ENCODE results near the gene CCRL2. TPM values are rescaled to one million over a fixed set of nuclear protein-coding genes. Genes with fewer than 3 reads are reported as not detected.

Gene CCRL2
- total RNA-seq, 1 experiment from 2014 or later, result 1.2 TPM

- H3K4me1 ChIP-seq (replicated peaks; ENCODE audit: insufficient read depth), result peaks cover 13% of the 10 kb centered on the region
- no peaks in the 10 kb centered on the region for H4K20me1 ChIP-seq (ENCODE audit: insufficient read depth)
- H2AFZ ChIP-seq, result no peak overlapping the region
- no peak for DNase-seq
- H3K9me2 ChIP-seq (ENCODE audit: insufficient read depth), result no peaks in the 10 kb centered on the region
- intact Hi-C loops (cut with micrococcal nuclease; ENCODE audit: unreplicated experiment), result no loop called here
- H3K9me3 ChIP-seq (ENCODE audit: insufficient read depth, low read depth), result no peaks in the 10 kb centered on the region
- H3K4me3 ChIP-seq, result no peak overlapping the region
- ChIA-PET POLR2A (ENCODE audit: unreplicated experiment) (no interaction called here), CTCF (no interaction called here)
- peaks cover 3% of the 10 kb centered on the region; the same call in 1 of the 2 replicates for H3K79me2 ChIP-seq (ENCODE audit: low read depth)
- no peak overlapping the region for H3K27ac ChIP-seq
- H3K4me2 ChIP-seq, result no peak overlapping the region
- peaks cover 3% of the 10 kb centered on the region; the same call in 1 of the 2 replicates for H3F3A ChIP-seq (ENCODE audit: insufficient read depth, low read depth)
- no peaks in the 10 kb centered on the region for H3K27me3 ChIP-seq (ENCODE audit: insufficient read depth, low read depth)
- no TSS peak for BruUV-seq (replicated peaks)
- no peaks in the 10 kb centered on the region for H3K36me3 ChIP-seq (ENCODE audit: low read depth)
- TF ChIP-seq EZH2 (IDR thresholded peaks at IDR 0.05; ENCODE audit: low read depth), result no peak
- TF ChIP-seq, protein P1, sequence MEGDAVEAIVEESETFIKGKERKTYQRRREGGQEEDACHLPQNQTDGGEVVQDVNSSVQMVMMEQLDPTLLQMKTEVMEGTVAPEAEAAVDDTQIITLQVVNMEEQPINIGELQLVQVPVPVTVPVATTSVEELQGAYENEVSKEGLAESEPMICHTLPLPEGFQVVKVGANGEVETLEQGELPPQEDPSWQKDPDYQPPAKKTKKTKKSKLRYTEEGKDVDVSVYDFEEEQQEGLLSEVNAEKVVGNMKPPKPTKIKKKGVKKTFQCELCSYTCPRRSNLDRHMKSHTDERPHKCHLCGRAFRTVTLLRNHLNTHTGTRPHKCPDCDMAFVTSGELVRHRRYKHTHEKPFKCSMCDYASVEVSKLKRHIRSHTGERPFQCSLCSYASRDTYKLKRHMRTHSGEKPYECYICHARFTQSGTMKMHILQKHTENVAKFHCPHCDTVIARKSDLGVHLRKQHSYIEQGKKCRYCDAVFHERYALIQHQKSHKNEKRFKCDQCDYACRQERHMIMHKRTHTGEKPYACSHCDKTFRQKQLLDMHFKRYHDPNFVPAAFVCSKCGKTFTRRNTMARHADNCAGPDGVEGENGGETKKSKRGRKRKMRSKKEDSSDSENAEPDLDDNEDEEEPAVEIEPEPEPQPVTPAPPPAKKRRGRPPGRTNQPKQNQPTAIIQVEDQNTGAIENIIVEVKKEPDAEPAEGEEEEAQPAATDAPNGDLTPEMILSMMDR (conservative IDR thresholded peaks at IDR 0.05), result no peak
Observed at GRCh38 chr3:46417841-46418611, 11.0 kb downstream of the CCRL2 start.

DNA sequence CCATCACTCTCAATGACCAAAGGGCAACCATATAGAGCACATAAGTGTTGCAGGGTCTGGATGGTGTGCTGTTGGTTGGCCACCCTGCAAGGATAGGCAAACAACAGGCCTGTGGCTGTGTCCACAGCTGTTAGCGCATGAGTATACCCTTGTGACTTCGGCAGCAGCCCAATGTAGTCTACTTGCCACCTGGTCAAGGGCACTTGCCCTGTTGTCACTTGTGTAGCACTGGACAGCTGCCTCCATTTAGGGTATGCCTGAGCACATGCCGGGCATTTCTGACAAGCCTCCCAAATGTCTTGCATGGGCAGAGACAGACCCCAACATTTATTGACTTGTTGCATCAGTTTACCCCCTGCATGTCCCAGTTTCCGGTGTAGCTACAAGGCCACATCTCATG lies 12.8 kb downstream of the CCRL2 start:
- no peaks in the 10 kb centered on the region for H3K9me3 ChIP-seq (ENCODE audit: insufficient read depth, low read depth)
- ChIA-PET CTCF (no interaction called here), POLR2A (ENCODE audit: unreplicated experiment) (no interaction called here)
- H3F3A ChIP-seq (ENCODE audit: insufficient read depth, low read depth), result peaks cover 8% of the 10 kb centered on the region; the same call in 1 of the 2 replicates
- no peak overlapping the region for H3K27ac ChIP-seq
- intact Hi-C loops (cut with micrococcal nuclease; ENCODE audit: unreplicated experiment), result no loop called here
- H3K36me3 ChIP-seq (ENCODE audit: low read depth), result no peaks in the 10 kb centered on the region
- BruUV-seq (replicated peaks), result no TSS peak
- H2AFZ ChIP-seq, result no peak overlapping the region
- H3K79me2 ChIP-seq (ENCODE audit: low read depth), result peaks cover 3% of the 10 kb centered on the region; the same call in 1 of the 2 replicates
- H3K9me2 ChIP-seq (ENCODE audit: insufficient read depth), result no peaks in the 10 kb centered on the region
- no peaks in the 10 kb centered on the region for H3K27me3 ChIP-seq (ENCODE audit: insufficient read depth, low read depth)
- H3K4me3 ChIP-seq, result no peak overlapping the region
- no peaks in the 10 kb centered on the region for H4K20me1 ChIP-seq (ENCODE audit: insufficient read depth)
- TF ChIP-seq EZH2 (IDR thresholded peaks at IDR 0.05; ENCODE audit: low read depth), result no peak
- TF ChIP-seq, protein P1 (conservative IDR thresholded peaks at IDR 0.05), result no peak
- DNase-seq, result no peak
- peaks cover 30% of the 10 kb centered on the region for H3K4me1 ChIP-seq (replicated peaks; ENCODE audit: insufficient read depth)
- no peak overlapping the region for H3K4me2 ChIP-seq

GRCh38 chr3:46420931-46421330 lies 13.9 kb downstream of the CCRL2 start:
- Histone ChIP-seq H3F3A (ENCODE audit: insufficient read depth, low read depth) (peaks cover 14% of the 10 kb centered on the region), H3K27me3 (ENCODE audit: insufficient read depth, low read depth) (no peaks in the 10 kb centered on the region), H3K36me3 (ENCODE audit: low read depth) (no peaks in the 10 kb centered on the region), H3K9me3 (ENCODE audit: insufficient read depth, low read depth) (no peaks in the 10 kb centered on the region), H3K27ac (no peak overlapping the region), H3K9me2 (ENCODE audit: insufficient read depth) (no peaks in the 10 kb centered on the region), H2AFZ (no peak overlapping the region), H3K4me1 (replicated peaks; ENCODE audit: insufficient read depth) (peaks cover 39% of the 10 kb centered on the region), H3K79me2 (ENCODE audit: low read depth) (peaks cover 3% of the 10 kb centered on the region; the same call in 1 of the 2 replicates), H3K4me3 (no peak overlapping the region), H4K20me1 (ENCODE audit: insufficient read depth) (no peaks in the 10 kb centered on the region), H3K4me2 (no peak overlapping the region)
- BruUV-seq (replicated peaks), result no TSS peak
- intact Hi-C loops (cut with micrococcal nuclease; ENCODE audit: unreplicated experiment), result no loop called here
- no peak for TF ChIP-seq EZH2 (IDR thresholded peaks at IDR 0.05; ENCODE audit: low read depth)
- TF ChIP-seq, protein P1 (conservative IDR thresholded peaks at IDR 0.05), result no peak
- ChIA-PET POLR2A (ENCODE audit: unreplicated experiment) (no interaction called here), CTCF (no interaction called here)
- DNase-seq, result no peak
